Ishikawa (cell line): ENCODE data around the gene APOB.

Experiments used
- CEBPB ChIP-seq: IDR thresholded peaks from 2 replicates; pipeline ENCODE4 v1.6.1; 2012
- CREB1 ChIP-seq: IDR thresholded peaks from 2 replicates; pipeline ENCODE4 v1.6.1; 2012; ENCODE audit warnings: low read depth
- EGR1 ChIP-seq: IDR thresholded peaks from 2 replicates; pipeline ENCODE4 v1.6.1; 2012
- EP300 ChIP-seq: IDR thresholded peaks from 2 replicates; pipeline ENCODE4 v1.6.1; 2012; ENCODE audit warnings: borderline replicate concordance
- FOXM1 ChIP-seq: IDR thresholded peaks from 2 replicates; pipeline ENCODE4 v1.6.1; 2012; ENCODE audit warnings: low read depth, borderline replicate concordance
- NFIC ChIP-seq: IDR thresholded peaks from 2 replicates; pipeline ENCODE4 v1.6.1; 2012
- RAD21 ChIP-seq: IDR thresholded peaks from 2 replicates; pipeline ENCODE4 v1.6.1; 2012; ENCODE audit warnings: low read depth
- TAF1 ChIP-seq: IDR thresholded peaks from 2 replicates; pipeline ENCODE4 v1.6.1; 2012; ENCODE audit warnings: low read depth, mild to moderate bottlenecking
- TCF12 ChIP-seq: IDR thresholded peaks from 2 replicates; pipeline ENCODE4 v1.6.1; 2012; ENCODE audit warnings: low read depth
- TEAD4 ChIP-seq: IDR thresholded peaks from 2 replicates; pipeline ENCODE4 v1.6.1; 2012
- YY1 ChIP-seq: IDR thresholded peaks from 2 replicates; pipeline ENCODE4 v1.6.1; 2012; ENCODE audit warnings: low read depth
- ZBTB7A ChIP-seq: IDR thresholded peaks from 2 replicates; pipeline ENCODE4 v1.6.1; 2012; ENCODE audit warnings: low read depth
- TF ChIP-seq, protein P1 (sequence below): IDR thresholded peaks from 2 replicates; pipeline ENCODE4 v1.6.1; 2012
- TF ChIP-seq, protein P2 (sequence below): IDR thresholded peaks from 2 replicates; pipeline ENCODE4 v1.6.1; 2012
- TF ChIP-seq, protein P3 (sequence below): IDR thresholded peaks from 2 replicates; pipeline ENCODE4 v1.6.1; 2012; ENCODE audit warnings: low read depth, mild to moderate bottlenecking

The APOB gene

DNA sequence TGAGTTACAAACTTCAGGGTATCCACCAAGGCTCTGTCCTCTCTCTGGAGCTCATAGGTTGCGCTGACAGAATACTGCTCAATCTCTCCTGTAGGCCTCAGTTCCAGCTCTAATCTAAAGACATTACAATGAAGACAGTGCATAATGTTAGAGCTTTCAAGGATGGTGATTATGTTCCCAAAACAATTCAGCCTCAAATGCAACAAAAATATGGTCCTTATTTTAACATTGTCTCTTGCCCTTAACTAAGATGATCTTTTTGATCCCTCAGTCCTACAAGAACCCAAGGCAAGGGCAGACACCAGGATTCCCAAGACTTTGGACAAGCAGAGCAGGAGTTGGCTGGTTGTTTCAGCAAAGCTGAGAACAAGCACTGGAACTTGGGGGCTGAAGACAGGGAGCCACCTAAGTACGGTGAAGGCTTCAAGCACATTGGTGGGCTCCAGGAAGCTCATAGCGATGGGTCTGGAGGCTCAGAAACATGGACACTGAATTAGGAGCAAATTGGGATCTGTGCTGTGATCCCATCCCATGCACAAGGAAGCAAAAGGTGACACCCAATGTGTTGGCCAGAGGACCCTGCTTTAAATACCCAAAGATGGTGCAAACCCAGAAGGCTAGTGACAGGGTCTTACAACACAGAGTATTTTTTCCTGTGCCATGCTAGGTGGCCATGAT is 24.7 kb downstream of the APOB start:
- no peak for TF ChIP-seq CEBPB

DNA sequence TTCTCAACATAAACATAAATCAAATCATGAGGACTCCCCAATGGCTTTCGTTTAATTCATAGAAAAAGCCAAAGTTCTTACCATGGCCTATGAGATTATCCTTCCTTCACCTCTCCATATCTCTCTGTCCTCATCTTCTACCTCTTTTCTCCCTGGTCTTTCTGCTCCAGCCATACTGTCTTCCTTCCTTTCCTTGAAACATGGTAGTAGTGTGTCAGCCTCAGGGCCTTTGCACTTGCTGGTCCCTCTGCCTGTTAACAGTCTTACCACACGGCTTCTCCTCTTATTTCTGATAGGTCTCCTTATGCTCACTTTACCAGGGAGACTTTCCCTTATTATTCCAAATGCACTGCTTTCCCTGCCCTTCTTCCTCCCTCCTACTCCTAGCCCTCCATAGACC is 25.6 kb downstream of the APOB start:
- TF ChIP-seq EP300 (no peak), CEBPB (no peak), ZBTB7A (no peak), YY1 (no peak), EGR1 (no peak)

DNA sequence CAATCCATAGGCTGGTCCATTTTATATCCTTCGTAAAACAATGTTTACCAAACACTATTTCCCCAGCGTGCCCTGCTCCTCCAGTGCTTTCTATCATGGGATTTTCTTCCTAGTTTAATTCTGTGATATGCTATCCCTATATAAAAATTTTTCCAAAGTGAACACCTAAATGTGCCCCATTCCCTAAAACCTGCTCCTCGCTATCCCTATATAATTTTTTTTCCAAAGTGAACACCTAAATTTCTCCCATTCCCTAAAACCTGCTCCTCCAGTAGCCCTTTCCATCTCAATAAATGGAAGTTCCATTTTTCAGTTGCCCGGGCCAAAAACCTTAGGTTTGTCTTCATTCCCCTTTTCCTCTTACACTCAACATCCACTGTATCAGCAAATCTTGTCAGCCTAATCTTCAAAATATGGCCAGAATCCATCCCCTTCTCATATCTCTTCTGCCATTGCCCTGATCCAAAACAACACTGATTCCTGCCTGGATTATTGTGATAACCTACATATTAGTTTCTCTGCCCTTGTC is 26.1 kb downstream of the APOB start:
- TF ChIP-seq CEBPB (no peak), CREB1 (no peak), RAD21 (no peak), FOXM1 (no peak)

DNA sequence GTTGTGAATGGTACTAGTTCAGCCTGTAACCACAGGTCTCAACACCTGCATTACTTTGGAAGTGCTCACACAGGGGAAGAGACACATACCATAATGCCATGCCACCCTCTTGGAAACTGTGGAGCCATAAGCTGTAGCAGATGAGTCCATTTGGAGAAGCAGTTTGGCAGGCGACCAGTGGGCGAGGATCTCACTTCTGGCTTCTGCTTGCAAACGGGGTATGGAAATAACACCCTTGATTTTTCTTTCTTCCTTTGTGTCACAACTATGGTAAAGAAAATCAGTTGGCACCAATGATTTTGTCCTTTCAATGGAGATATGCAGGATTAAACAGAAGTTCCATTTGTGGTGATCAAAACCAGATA is 28.6 kb downstream of the APOB start:
- TF ChIP-seq CREB1 (no peak), RAD21 (no peak), ZBTB7A (no peak), CEBPB (no peak), TEAD4 (no peak), NFIC (no peak), TAF1 (no peak), TCF12 (no peak), EGR1 (no peak), EP300 (no peak), FOXM1 (no peak), YY1 (no peak)
- TF ChIP-seq, protein P1, sequence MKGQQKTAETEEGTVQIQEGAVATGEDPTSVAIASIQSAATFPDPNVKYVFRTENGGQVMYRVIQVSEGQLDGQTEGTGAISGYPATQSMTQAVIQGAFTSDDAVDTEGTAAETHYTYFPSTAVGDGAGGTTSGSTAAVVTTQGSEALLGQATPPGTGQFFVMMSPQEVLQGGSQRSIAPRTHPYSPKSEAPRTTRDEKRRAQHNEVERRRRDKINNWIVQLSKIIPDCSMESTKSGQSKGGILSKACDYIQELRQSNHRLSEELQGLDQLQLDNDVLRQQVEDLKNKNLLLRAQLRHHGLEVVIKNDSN = no peak
- TF ChIP-seq, protein P2, sequence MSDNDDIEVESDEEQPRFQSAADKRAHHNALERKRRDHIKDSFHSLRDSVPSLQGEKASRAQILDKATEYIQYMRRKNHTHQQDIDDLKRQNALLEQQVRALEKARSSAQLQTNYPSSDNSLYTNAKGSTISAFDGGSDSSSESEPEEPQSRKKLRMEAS = no peak
- TF ChIP-seq, protein P3, sequence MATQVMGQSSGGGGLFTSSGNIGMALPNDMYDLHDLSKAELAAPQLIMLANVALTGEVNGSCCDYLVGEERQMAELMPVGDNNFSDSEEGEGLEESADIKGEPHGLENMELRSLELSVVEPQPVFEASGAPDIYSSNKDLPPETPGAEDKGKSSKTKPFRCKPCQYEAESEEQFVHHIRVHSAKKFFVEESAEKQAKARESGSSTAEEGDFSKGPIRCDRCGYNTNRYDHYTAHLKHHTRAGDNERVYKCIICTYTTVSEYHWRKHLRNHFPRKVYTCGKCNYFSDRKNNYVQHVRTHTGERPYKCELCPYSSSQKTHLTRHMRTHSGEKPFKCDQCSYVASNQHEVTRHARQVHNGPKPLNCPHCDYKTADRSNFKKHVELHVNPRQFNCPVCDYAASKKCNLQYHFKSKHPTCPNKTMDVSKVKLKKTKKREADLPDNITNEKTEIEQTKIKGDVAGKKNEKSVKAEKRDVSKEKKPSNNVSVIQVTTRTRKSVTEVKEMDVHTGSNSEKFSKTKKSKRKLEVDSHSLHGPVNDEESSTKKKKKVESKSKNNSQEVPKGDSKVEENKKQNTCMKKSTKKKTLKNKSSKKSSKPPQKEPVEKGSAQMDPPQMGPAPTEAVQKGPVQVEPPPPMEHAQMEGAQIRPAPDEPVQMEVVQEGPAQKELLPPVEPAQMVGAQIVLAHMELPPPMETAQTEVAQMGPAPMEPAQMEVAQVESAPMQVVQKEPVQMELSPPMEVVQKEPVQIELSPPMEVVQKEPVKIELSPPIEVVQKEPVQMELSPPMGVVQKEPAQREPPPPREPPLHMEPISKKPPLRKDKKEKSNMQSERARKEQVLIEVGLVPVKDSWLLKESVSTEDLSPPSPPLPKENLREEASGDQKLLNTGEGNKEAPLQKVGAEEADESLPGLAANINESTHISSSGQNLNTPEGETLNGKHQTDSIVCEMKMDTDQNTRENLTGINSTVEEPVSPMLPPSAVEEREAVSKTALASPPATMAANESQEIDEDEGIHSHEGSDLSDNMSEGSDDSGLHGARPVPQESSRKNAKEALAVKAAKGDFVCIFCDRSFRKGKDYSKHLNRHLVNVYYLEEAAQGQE = no peak

DNA sequence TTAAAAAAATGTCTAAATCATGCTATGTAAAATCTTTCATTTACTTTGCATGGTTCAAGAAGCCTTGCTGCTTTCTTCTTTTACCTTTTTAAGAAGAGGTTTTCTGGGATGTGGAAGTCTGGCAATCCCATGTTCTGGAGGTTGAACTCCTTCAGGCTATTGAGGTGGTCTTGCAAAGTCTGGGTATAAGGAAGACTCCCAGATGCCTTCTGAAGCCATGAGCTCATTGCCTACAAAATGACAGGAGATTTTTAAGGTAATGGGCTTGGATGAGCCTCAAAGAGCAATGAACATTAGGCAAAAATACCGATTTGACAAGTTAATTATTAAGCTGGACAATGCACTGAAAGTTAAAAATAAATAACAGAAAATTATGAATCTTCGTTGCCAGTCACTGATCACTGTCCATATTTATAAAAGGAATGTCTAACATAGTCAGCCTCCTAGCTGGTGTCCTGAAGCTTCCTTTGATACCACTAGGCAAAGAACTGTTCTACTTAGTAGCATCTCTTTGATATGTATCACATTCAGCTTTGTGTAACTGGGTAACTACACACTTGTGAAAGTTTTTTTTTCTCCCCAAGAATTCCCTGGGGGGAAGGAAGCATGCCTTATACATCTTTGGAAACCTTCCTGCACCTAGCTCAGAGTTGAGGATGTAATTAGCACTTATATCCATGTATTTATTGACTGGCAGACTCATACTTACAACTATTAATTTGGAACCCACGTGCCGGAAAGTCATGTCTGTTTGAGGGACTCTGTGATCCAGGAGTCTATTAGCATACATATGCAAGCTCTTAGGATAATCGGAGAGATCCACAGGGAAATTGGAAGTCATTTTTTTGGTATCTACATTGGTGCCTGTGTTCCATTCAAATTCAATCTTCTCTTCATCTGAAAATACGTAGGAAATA is 29.3 kb downstream of the APOB start:
- TF ChIP-seq EP300 (no peak), TCF12 (no peak), TEAD4 (no peak), RAD21 (no peak), FOXM1 (no peak), NFIC (no peak)
- TF ChIP-seq, protein P3 = no peak
- TF ChIP-seq, protein P1 = no peak
- TF ChIP-seq, protein P2 = no peak

DNA sequence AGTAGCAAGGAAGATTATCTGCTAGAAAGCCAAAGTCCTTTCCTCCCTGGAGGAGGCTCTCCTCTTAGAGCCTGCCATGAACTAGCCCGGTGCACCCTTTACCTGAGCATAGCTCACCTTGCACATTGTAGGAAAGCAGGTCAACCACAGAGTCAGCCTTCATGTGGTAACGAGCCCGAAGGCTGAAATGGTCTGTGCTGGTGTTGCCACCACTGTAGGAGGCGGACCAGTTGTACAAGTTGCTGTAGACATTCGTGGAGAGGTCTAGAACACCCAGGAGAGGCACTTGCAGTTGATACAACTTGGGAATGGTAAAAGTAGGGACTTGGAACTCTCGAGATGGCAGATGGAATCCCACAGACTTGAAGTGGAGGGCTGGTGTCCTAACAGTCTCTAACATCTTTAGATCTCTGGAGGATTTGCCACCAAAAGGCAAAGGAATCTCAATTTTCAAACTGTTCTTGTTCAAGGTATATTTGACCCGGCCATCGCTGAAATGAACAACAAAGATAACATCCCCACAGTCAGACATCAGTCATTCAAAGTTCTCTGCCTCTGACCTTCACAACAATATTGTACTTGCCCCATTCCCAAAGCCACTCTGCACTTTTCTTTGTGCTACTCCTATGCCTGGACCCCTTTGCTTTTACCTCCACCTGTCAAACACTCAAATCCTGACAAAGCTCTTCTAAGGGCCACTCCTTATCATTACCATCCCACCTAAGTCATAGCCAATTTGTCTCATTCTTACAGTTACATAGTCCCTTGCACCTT is 30.6 kb downstream of the APOB start:
- TF ChIP-seq EGR1 (no peak), TEAD4 (no peak), EP300 (no peak), TCF12 (no peak), YY1 (no peak)
